ENCODE results near the gene AQP12B.
A peak's percentile ranks its signal among the peaks of the same experiment; 100 is the strongest.
"Not testable (repeated sequence)": the region's sequence is repeated elsewhere in the genome, so short reads cannot be mapped to it uniquely, and the experiment has no call there.

Gene AQP12B

GRCh38 chr2:240683329-240683979 lies 769 bp upstream of the AQP12B start:
- not testable (repeated sequence) for H3K36me3 Mint-ChIP-seq; ATAC-seq; H3K9me3 Mint-ChIP-seq; DNase-seq (ENCODE audit: low spot score in 2 of 2)
- peak overlapping the region; percentile 45 for H3K4me3 Mint-ChIP-seq
- H3K4me1 Mint-ChIP-seq, result peaks cover 16% of the 10 kb centered on the region
- peak overlapping the region; percentile 34 for H3K27ac Mint-ChIP-seq

- not testable (repeated sequence) for H3K4me1 Mint-ChIP-seq; H3K9me3 Mint-ChIP-seq; H3K4me3 Mint-ChIP-seq; H3K27ac Mint-ChIP-seq; ATAC-seq; DNase-seq (ENCODE audit: low spot score in 2 of 2); H3K36me3 Mint-ChIP-seq
Observed at GRCh38 chr2:240680185-240680584, 2.5 kb downstream of the AQP12B start.

DNA sequence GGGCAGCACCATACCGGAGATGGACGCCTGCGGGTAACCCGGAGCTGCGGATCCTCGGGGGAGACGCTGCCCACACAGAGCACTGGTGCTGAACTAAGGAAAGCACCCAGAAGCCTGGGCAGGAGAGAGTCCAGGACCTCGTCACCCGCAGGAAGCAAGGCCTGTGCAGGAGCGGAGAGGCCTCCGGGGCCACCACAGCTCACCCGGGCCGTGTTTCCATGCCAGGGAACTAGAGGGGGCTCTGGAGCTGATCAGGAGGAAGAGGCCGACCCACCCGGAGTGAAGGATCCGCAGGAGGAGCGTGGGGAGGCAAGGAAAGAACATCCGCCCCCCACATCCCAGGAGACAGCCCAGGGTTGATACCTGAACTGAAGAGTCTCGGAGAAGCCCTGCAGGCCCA lies 3.8 kb downstream of the AQP12B start:
- not testable (repeated sequence) for ATAC-seq; H3K4me3 Mint-ChIP-seq; H3K9me3 Mint-ChIP-seq; H3K36me3 Mint-ChIP-seq; H3K27ac Mint-ChIP-seq; H3K4me1 Mint-ChIP-seq; DNase-seq (ENCODE audit: low spot score in 2 of 2)

GRCh38 chr2:240678043-240678442 lies 4.6 kb downstream of the AQP12B start:
- not testable (repeated sequence) for H3K27ac Mint-ChIP-seq; H3K4me3 Mint-ChIP-seq; H3K9me3 Mint-ChIP-seq; DNase-seq (ENCODE audit: low spot score in 2 of 2); ATAC-seq; H3K36me3 Mint-ChIP-seq; H3K4me1 Mint-ChIP-seq

- not testable (repeated sequence) for H3K27ac Mint-ChIP-seq; H3K36me3 Mint-ChIP-seq; H3K4me3 Mint-ChIP-seq; H3K4me1 Mint-ChIP-seq; DNase-seq (ENCODE audit: low spot score in 2 of 2); H3K9me3 Mint-ChIP-seq
- peak; percentile 9 for ATAC-seq
Observed at GRCh38 chr2:240675345-240675744, 7.3 kb downstream of the AQP12B start.

- not testable (repeated sequence) for H3K4me1 Mint-ChIP-seq; H3K36me3 Mint-ChIP-seq; H3K4me3 Mint-ChIP-seq; DNase-seq (ENCODE audit: low spot score in 2 of 2); ATAC-seq; H3K9me3 Mint-ChIP-seq
- peak overlapping the region; percentile 74 for H3K27ac Mint-ChIP-seq
Observed at GRCh38 chr2:240674461-240675184, 8.1 kb downstream of the AQP12B start.

DNA sequence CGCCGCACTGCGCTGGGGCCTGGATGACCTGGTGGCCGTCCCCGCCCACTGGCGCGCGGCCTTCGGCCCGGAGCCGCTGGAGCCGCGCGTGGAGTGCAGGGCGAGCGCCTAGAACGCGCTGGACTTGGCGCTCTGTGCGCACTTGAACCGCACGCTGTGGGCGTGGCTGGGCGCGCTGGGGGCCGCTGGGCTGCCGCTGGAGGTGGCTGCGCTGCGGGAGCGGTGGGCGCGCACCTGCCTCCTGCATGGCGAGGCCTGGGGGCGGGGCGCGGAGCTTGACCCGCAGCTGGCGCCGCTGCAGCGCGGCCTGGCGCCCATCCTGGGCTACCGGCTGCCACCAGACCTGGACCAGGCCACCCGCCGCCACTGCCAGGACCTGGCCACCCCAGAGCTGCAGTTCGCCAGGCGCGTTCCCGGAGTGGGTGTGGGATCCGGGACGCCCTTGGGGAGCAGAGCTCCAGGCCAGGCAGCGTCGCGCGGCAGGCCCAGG lies 9.9 kb downstream of the AQP12B start:
- ATAC-seq (no peak), DNase-seq (ENCODE audit: low spot score in 2 of 2) (no peak)
- Mint-ChIP-seq H3K36me3 (no peaks in the 10 kb centered on the region), H3K27ac (no peak overlapping the region), H3K9me3 (no peaks in the 10 kb centered on the region), H3K4me1 (peaks cover 5% of the 10 kb centered on the region), H3K4me3 (no peak overlapping the region)

DNA sequence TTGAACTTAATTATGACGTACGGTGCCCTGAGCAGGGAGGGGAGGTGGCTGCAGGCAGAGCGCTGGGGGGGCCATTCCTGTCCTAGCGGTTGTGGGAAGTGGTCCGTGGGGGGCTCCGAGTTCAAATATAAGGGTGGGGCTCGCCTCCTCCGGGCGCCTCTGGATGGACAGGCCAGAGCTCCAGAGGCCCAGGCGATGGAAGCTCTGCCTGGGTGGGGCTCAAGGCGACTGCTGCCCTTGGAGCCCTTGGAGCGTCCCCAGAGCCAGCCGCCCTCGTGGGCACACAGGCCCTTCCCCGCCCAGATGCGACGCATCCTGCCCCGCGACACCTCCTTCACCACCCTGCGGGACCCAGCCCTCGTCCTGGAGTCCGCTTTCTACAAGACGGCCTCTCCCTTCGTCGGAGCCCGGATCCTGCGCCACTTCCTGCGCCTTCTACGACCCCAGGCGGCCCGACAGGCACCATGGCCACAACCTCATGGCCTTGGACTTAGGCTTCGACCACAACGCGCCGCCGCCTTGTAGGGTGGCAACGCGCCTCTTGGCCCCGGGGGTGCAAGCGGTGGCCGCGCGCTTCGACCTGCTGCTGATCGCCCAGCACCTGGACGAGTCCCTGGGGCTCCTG lies 10.5 kb downstream of the AQP12B start:
- Mint-ChIP-seq H3K4me3 (no peak overlapping the region), H3K9me3 (no peaks in the 10 kb centered on the region), H3K27ac (no peak overlapping the region), H3K4me1 (peaks cover 5% of the 10 kb centered on the region), H3K36me3 (no peaks in the 10 kb centered on the region)
- DNase-seq (ENCODE audit: low spot score in 2 of 2), result no peak
- no peak for ATAC-seq

DNA sequence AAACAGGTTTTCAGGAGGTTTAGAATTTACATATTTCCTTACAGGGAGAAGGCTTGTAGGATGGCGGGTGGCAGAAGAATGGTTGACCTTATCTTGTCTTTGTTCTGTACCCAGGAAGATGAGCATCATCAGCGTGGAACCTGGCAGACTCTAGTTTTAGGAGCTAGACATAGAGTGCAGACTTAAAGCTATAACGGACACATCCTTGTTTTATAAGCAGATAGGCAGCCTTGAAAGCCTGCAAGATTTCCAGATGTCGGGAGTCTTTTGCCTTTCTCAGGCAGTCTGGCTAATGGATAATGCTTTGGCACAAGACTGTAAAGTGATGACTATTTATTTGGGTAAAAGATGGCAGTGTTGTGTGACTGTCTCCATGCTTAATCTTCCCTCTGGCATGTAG lies 11.7 kb downstream of the AQP12B start:
- Mint-ChIP-seq H3K4me3 (no peak overlapping the region), H3K4me1 (peaks cover 5% of the 10 kb centered on the region), H3K36me3 (no peaks in the 10 kb centered on the region), H3K27ac (no peak overlapping the region), H3K9me3 (peaks cover 2% of the 10 kb centered on the region)
- ATAC-seq (no peak), DNase-seq (ENCODE audit: low spot score in 2 of 2) (no peak)

GRCh38 chr2:240670402-240670801 lies 12.3 kb downstream of the AQP12B start:
- no peak overlapping the region for H3K27ac Mint-ChIP-seq

GRCh38 chr2:240664622-240665021 lies 18.1 kb downstream of the AQP12B start:
- Mint-ChIP-seq H3K27ac (no peak overlapping the region), H3K36me3 (no peaks in the 10 kb centered on the region), H3K9me3 (peaks cover 9% of the 10 kb centered on the region), H3K4me3 (no peak overlapping the region), H3K4me1 (no peaks in the 10 kb centered on the region)
- ATAC-seq, result no peak
- no peak for DNase-seq (ENCODE audit: low spot score in 2 of 2)

More at GRCh38 chr2:240670402-240670801, 12.3 kb downstream of the AQP12B start:
- DNase-seq (ENCODE audit: low spot score in 2 of 2) (no peak), ATAC-seq (no peak)
- H3K4me3 Mint-ChIP-seq, result no peak overlapping the region
- H3K9me3 Mint-ChIP-seq, result peaks cover 2% of the 10 kb centered on the region
- no peaks in the 10 kb centered on the region for H3K36me3 Mint-ChIP-seq
- peaks cover 5% of the 10 kb centered on the region for H3K4me1 Mint-ChIP-seq

- ATAC-seq (no peak), DNase-seq (ENCODE audit: low spot score in 2 of 2) (no peak)
- no peaks in the 10 kb centered on the region for H3K4me1 Mint-ChIP-seq
- H3K4me3 Mint-ChIP-seq, result no peak overlapping the region
- H3K36me3 Mint-ChIP-seq, result no peaks in the 10 kb centered on the region
- no peak overlapping the region for H3K27ac Mint-ChIP-seq
- H3K9me3 Mint-ChIP-seq, result peaks cover 9% of the 10 kb centered on the region
Observed at GRCh38 chr2:240663546-240664190, 19.0 kb downstream of the AQP12B start.

GRCh38 chr2:240662681-240663080 lies 20.0 kb downstream of the AQP12B start:
- Mint-ChIP-seq H3K9me3 (peaks cover 9% of the 10 kb centered on the region), H3K27ac (no peak overlapping the region), H3K4me3 (no peak overlapping the region), H3K36me3 (no peaks in the 10 kb centered on the region), H3K4me1 (no peaks in the 10 kb centered on the region)
- ATAC-seq, result no peak
- DNase-seq (ENCODE audit: low spot score in 2 of 2), result no peak

DNA sequence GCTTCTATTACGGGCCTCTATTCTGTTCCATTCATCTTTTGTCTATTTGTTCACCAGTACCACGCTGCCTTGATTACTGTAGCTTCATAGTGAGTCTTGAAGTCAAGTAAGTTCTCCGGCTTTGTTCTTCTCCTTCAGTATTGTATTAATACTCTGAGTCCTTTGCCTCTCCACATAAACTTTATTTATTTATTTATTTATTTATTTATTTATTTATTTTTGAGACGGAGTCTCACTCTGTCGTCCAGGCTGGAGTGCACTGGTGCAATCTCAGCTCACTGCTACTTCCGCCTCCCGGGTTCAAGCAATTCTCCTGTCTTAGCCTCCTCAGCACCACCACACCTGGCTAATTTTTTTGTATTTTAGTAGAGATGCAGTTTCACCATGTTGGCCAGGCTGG lies 22.8 kb downstream of the AQP12B start:
- not testable (repeated sequence) for ATAC-seq; H3K36me3 Mint-ChIP-seq; H3K4me3 Mint-ChIP-seq; H3K27ac Mint-ChIP-seq; DNase-seq (ENCODE audit: low spot score in 2 of 2); H3K9me3 Mint-ChIP-seq
- H3K4me1 Mint-ChIP-seq, result peaks cover 17% of the 10 kb centered on the region

All from stimulated activated effector memory CD8-positive, alpha-beta T cell treated with anti-CD3 and anti-CD28 coated beads, Interleukin-12 subunit alpha, Interleukin-12 subunit beta, amount 100 ng/mL, for 72 hours (primary cell).